Naive B cell (primary cell): Measurements from ENCODE around the gene PRTFDC1. TPM values are rescaled to one million over a fixed set of nuclear protein-coding genes. Genes with fewer than 3 reads are reported as not detected.
A peak's percentile ranks its signal among the peaks of the same experiment; 100 is the strongest.

Experiments
- ATAC-seq, 2 donors: fragments of 150-1000 bp; cut with Tn5 transposase; 2 replicates each; pipeline ENCODE4 v1.10.0; 2021; ENCODE audit warnings: low read depth in 2 of 2, mild to moderate bottlenecking in 2 of 2, moderate library complexity in 2 of 2
- DNase-seq: peaks from one replicate; pipeline ENCODE4 v3.0.0; 2022
- H3K27ac Mint-ChIP-seq, 6 donors: one replicate each; pipeline ENCODE4 v1.8.0; 2020 to 2022; ENCODE audit warnings: mild to moderate bottlenecking in 6 of 6, mixed read lengths in 6 of 6, moderate library complexity in 5 of 6, inconsistent platforms in 2 of 6
- H3K27me3 Mint-ChIP-seq, 3 donors: one replicate each; pipeline ENCODE4 v1.8.0; 2021 to 2022; ENCODE audit warnings: mixed read lengths in 3 of 3, mild to moderate bottlenecking in 1 of 3
- H3K36me3 Mint-ChIP-seq, 2 donors: one replicate each; pipeline ENCODE4 v1.8.0; 2020 to 2022; ENCODE audit warnings: mixed read lengths in 2 of 2, inconsistent platforms in 1 of 2, mild to moderate bottlenecking in 1 of 2
- H3K4me1 Mint-ChIP-seq, 3 donors: one replicate each; pipeline ENCODE4 v1.8.0; 2020 to 2022; ENCODE audit warnings: mixed read lengths in 3 of 3, inconsistent platforms in 1 of 3, mild to moderate bottlenecking in 1 of 3, moderate library complexity in 1 of 3
- H3K4me3 Mint-ChIP-seq, 8 donors: one replicate each; pipeline ENCODE4 v1.8.0; 2020 to 2022; ENCODE audit warnings: mild to moderate bottlenecking in 8 of 8, mixed read lengths in 8 of 8, moderate library complexity in 8 of 8, inconsistent platforms in 2 of 8
- H3K9me3 Mint-ChIP-seq, 7 donors: one replicate each; pipeline ENCODE4 v1.8.0; 2020 to 2022; ENCODE audit warnings: mixed read lengths in 7 of 7, mild to moderate bottlenecking in 5 of 7, inconsistent platforms in 2 of 7, moderate library complexity in 1 of 7
- polyA plus RNA-seq, 6 donors: library from polyadenylated mRNA; unstranded; fragments of 300-500 nt; fragmentation: Illumina TruSeq; gene quantifications; one replicate each; pipeline ENCODE4 v1.2.3, GENCODE V29; 2021; ENCODE audit warnings: low read depth in 6 of 6

PRTFDC1 gene
- under 1 TPM in 3 of 6 donors, not detected in 3; 0.15 to 0.38 (median 0.32) TPM for polyA plus RNA-seq

DNA sequence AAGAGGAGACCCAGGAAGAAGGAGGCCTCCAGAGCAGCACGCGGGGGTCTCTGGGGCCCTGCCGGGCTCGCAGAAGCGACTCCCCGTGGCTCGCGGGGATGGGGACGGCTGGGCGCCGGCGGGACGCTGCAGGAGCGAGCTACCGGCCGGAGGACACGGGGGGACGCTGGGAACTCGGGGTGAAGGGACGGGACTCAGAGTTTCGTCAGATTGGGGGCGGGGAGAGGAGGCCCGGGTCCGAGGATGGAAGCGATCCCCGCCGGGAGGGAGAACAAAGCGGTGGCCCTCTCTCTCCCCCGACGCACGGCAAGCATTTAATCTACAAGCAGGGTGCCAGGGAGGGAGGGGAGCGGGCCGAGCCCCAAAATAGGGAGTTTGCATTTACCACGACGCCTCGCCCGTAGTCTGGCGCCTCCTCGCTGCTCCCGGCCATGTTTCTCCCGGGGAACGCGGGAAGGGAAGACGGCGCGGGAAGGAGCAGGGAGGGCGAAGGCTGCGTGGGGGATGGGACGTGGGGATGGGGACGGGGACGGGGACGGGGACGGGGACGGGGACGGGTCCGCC lies at the start of gene PRTFDC1:
Gene PRTFDC1, minus strand, starts transcription at position 464 of the 564 bp plus-strand sequence. Its CDS starts 31 bp downstream, at position 433.
- H3K36me3 Mint-ChIP-seq: peaks cover 0 to 9% of the 10 kb centered on the region in 2 donors
- H3K27ac Mint-ChIP-seq: peak within 1 kb of the TSS in 4 of 6 donors; percentile 38 to 91 (median 62)
- peak; percentile 27 to 33 for ATAC-seq
- H3K27me3 Mint-ChIP-seq: peaks cover 50 to 68% (median 62%) of the 10 kb centered on the region in 3 donors
- DNase-seq: peak; percentile 1
- H3K4me1 Mint-ChIP-seq: peaks cover 8 to 19% (median 11%) of the 10 kb centered on the region in 3 donors
- H3K4me3 Mint-ChIP-seq: peak within 1 kb of the TSS; percentile 64 to 87 (median 78)
- H3K9me3 Mint-ChIP-seq: peaks cover 0 to 4% (median 0%) of the 10 kb centered on the region in 7 donors

GRCh38 chr10:24998044-24998443 lies 45.6 kb upstream of the PRTFDC1 start:
- no peaks in the 10 kb centered on the region for H3K4me1 Mint-ChIP-seq
- peak overlapping the region in 1 of 8 donors; percentile 36 for H3K4me3 Mint-ChIP-seq
- H3K9me3 Mint-ChIP-seq: peaks cover 9 to 29% (median 9%) of the 10 kb centered on the region in 7 donors
- H3K27ac Mint-ChIP-seq: no peak overlapping the region
- H3K27me3 Mint-ChIP-seq: peaks cover 27 to 43% (median 38%) of the 10 kb centered on the region in 3 donors
- DNase-seq (no peak), ATAC-seq (no peak)
- H3K36me3 Mint-ChIP-seq: peaks cover 0 to 18% of the 10 kb centered on the region in 2 donors

DNA sequence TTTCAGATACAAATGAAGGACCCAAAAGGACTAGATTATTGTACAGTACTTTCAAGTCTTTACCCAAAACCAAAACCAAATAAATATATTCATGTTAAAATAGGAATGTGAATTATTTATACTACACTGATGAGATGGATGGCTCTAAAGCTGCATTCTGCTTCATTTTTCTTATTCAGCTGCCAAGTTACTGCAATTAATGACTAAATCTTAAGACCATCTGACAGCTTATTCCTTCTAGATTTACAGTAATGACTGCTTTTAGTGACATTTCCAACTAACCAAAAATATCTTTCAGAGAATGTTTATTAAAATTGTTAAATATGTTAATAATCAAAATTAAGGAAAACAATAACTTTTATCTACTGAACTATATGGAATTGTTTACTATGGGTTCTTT lies 42.7 kb upstream of the PRTFDC1 start:
- Mint-ChIP-seq H3K9me3 (peaks cover 0 to 7% (median 4%) of the 10 kb centered on the region in 7 donors), H3K27ac (no peak overlapping the region), H3K36me3 (peaks cover 0 to 7% of the 10 kb centered on the region in 2 donors), H3K4me3 (no peak overlapping the region), H3K4me1 (no peaks in the 10 kb centered on the region), H3K27me3 (peaks cover 32 to 38% (median 38%) of the 10 kb centered on the region in 3 donors)
- no peak for DNase-seq
- no peak for ATAC-seq

- Mint-ChIP-seq H3K4me3 (no peak overlapping the region), H3K4me1 (peaks cover 0 to 3% (median 0%) of the 10 kb centered on the region in 3 donors), H3K27me3 (peaks cover 32 to 37% (median 33%) of the 10 kb centered on the region in 3 donors), H3K36me3 (peaks cover 0 to 7% of the 10 kb centered on the region in 2 donors), H3K9me3 (peaks cover 0 to 4% (median 0%) of the 10 kb centered on the region in 7 donors), H3K27ac (no peak overlapping the region)
- no peak for DNase-seq
- no peak for ATAC-seq
Measured at GRCh38 chr10:24993237-24993958, 41.0 kb upstream of the PRTFDC1 start.

DNA sequence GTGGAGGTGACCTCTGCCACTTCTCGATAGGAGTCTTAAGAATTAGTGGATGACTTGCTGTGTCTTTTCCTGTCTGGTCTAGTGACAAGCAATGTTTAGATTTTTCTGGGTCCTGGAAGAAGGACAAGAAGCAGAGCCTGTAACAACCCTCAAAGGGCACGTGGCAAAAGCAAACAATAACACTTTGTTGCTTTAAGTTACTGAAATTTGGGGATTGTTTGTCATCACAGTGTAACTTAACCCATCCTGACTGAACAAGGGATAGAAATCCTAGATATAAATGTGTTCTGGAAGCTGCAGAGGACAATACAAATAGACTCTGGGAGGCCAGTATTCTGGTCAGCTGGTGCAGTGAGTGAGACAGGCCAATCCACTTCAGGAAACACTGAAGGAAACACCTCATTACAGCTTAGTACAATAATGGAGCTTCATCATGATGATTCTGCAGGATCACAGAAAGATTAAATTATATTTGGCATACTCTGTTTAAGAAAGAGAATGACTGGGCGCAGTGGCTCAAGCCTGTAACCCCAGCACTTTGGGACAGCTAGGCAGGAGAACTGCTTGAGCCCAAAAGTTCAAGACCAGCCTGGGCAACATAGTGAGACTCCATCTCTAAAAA lies 40.2 kb upstream of the PRTFDC1 start:
- Mint-ChIP-seq H3K4me3 (no peak overlapping the region), H3K27me3 (peaks cover 27 to 31% (median 29%) of the 10 kb centered on the region in 3 donors), H3K9me3 (peaks cover 0 to 4% (median 0%) of the 10 kb centered on the region in 7 donors), H3K4me1 (peaks cover 0 to 3% (median 0%) of the 10 kb centered on the region in 3 donors), H3K27ac (no peak overlapping the region), H3K36me3 (peaks cover 0 to 7% of the 10 kb centered on the region in 2 donors)
- ATAC-seq: no peak
- DNase-seq: no peak

GRCh38 chr10:24991298-24991697 lies 38.9 kb upstream of the PRTFDC1 start:
- no peak overlapping the region for H3K4me3 Mint-ChIP-seq
- no peaks in the 10 kb centered on the region for H3K36me3 Mint-ChIP-seq
- peaks cover 0 to 3% (median 0%) of the 10 kb centered on the region in 3 donors for H3K4me1 Mint-ChIP-seq
- H3K9me3 Mint-ChIP-seq: no peaks in the 10 kb centered on the region
- peaks cover 18 to 26% (median 23%) of the 10 kb centered on the region in 3 donors for H3K27me3 Mint-ChIP-seq
- ATAC-seq (no peak), DNase-seq (no peak)
- peak overlapping the region in 1 of 6 donors; percentile 49 for H3K27ac Mint-ChIP-seq

DNA sequence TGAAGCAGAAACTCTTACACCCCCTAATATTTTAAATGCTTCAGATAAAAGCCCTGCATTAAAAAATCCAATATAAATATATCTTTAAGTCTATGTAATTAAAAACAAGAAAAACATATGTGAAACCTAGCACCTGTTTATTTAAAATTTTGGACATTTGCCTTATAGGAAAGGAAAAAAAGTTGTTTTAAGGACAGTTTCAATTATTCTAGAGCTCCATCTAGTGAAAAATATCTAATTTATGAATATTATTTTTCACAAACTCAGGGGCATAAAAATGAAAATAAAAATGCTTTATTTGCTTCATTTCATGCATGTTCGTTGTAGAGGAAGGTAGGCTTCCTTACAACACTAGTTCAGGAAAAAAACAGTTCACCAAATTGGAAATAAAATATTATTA lies 37.5 kb upstream of the PRTFDC1 start:
- H3K27me3 Mint-ChIP-seq: peaks cover 18 to 28% (median 26%) of the 10 kb centered on the region in 3 donors
- no peak overlapping the region for H3K27ac Mint-ChIP-seq
- no peaks in the 10 kb centered on the region for H3K36me3 Mint-ChIP-seq
- no peaks in the 10 kb centered on the region for H3K9me3 Mint-ChIP-seq
- ATAC-seq (no peak), DNase-seq (no peak)
- H3K4me1 Mint-ChIP-seq: peaks cover 0 to 3% (median 0%) of the 10 kb centered on the region in 3 donors
- no peak overlapping the region for H3K4me3 Mint-ChIP-seq

- no peak for DNase-seq
- Mint-ChIP-seq H3K4me1 (peaks cover 0 to 3% (median 0%) of the 10 kb centered on the region in 3 donors), H3K36me3 (no peaks in the 10 kb centered on the region), H3K4me3 (no peak overlapping the region), H3K27ac (peak overlapping the region in 1 of 6 donors; percentile 81), H3K9me3 (no peaks in the 10 kb centered on the region), H3K27me3 (peaks cover 14 to 26% (median 24%) of the 10 kb centered on the region in 3 donors)
- no peak for ATAC-seq
Measured at GRCh38 chr10:24988831-24989640, 36.6 kb upstream of the PRTFDC1 start.

GRCh38 chr10:24984906-24985305 lies 32.5 kb upstream of the PRTFDC1 start:
- H3K9me3 Mint-ChIP-seq: peaks cover 0 to 5% (median 0%) of the 10 kb centered on the region in 7 donors
- no peaks in the 10 kb centered on the region for H3K36me3 Mint-ChIP-seq
- no peak overlapping the region for H3K27ac Mint-ChIP-seq
- no peak overlapping the region for H3K4me3 Mint-ChIP-seq
- no peak for ATAC-seq
- DNase-seq: no peak
- peaks cover 3 to 18% (median 15%) of the 10 kb centered on the region in 3 donors for H3K27me3 Mint-ChIP-seq
- peaks cover 0 to 3% (median 0%) of the 10 kb centered on the region in 3 donors for H3K4me1 Mint-ChIP-seq

- DNase-seq (no peak), ATAC-seq (no peak)
- Mint-ChIP-seq H3K36me3 (no peaks in the 10 kb centered on the region), H3K9me3 (peaks cover 0 to 5% (median 0%) of the 10 kb centered on the region in 7 donors), H3K27ac (no peak overlapping the region), H3K4me1 (peaks cover 0 to under 1% (median 0%) of the 10 kb centered on the region in 3 donors), H3K4me3 (no peak overlapping the region), H3K27me3 (peaks cover 3 to 25% (median 20%) of the 10 kb centered on the region in 3 donors)
Measured at GRCh38 chr10:24983946-24984345, 31.5 kb upstream of the PRTFDC1 start.

GRCh38 chr10:24983130-24983529 lies 30.7 kb upstream of the PRTFDC1 start:
- Mint-ChIP-seq H3K27ac (no peak overlapping the region), H3K9me3 (peaks cover 0 to 5% (median 0%) of the 10 kb centered on the region in 7 donors), H3K4me3 (no peak overlapping the region), H3K27me3 (peaks cover 3 to 25% (median 20%) of the 10 kb centered on the region in 3 donors), H3K36me3 (no peaks in the 10 kb centered on the region), H3K4me1 (no peaks in the 10 kb centered on the region)
- DNase-seq (no peak), ATAC-seq (no peak)

DNA sequence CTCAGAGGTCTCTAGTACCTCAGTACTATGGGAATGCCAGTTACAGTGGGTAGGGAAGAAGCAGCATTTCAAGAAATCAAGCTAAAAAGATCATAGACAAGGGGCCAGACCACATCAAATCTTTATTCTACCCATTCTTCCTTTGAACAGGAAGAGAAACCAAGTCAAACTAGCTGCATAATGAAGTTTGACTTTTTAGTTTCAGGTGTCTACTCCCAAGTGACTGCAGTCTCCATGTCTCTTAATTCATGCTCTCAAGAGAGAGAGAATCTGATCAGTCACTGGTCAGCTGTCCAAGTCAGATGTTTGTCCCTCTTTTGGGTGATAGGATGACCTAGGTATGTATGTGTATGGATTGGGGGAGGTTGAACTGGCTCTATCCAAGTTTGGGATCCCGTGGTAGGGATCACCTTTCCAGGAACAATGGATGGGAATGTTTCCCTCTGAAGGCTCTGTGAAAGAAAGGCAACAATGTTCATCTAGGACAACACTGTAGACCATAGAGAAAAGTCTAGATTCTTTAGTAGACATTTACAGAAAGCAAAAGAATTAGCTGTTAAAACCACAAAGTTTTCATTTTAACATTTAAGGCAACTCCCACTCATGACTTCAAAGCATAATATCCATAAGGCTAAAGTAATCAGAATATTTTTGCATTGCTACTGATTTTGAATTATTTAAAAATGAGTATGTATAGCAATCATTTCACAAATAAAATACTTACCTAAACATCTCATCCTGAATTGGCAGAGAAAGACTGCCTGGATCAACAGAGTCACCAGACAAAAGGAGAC lies 30.1 kb upstream of the PRTFDC1 start:
- peaks cover 0 to 5% (median 0%) of the 10 kb centered on the region in 7 donors for H3K9me3 Mint-ChIP-seq
- DNase-seq: no peak
- H3K27ac Mint-ChIP-seq: peak overlapping the region in 1 of 6 donors; percentile 21
- H3K27me3 Mint-ChIP-seq: peaks cover under 1 to 25% (median 20%) of the 10 kb centered on the region in 3 donors
- H3K4me3 Mint-ChIP-seq: no peak overlapping the region
- ATAC-seq: no peak
- no peaks in the 10 kb centered on the region for H3K4me1 Mint-ChIP-seq
- H3K36me3 Mint-ChIP-seq: no peaks in the 10 kb centered on the region
